Activated CD4-positive, alpha-beta T cell treated with anti-CD3 and anti-CD28 coated beads, Interleukin-2, amount 50 U/mL, for 48 hours (primary cell): ENCODE results near the gene GID8.

ENCODE experiments used
- DNase-seq, 2 experiments: peaks; one replicate each; pipeline ENCODE4 v3.0.0-alpha.2; 2020

GID8 gene

GRCh38 chr20:62938105-62938888, at the start of gene GID8:
GID8 (plus strand) TSS chr20:62938147; CDS start chr20:62941503, 3,356 bp downstream.
- peak; percentile 44 to 54 for DNase-seq

DNA sequence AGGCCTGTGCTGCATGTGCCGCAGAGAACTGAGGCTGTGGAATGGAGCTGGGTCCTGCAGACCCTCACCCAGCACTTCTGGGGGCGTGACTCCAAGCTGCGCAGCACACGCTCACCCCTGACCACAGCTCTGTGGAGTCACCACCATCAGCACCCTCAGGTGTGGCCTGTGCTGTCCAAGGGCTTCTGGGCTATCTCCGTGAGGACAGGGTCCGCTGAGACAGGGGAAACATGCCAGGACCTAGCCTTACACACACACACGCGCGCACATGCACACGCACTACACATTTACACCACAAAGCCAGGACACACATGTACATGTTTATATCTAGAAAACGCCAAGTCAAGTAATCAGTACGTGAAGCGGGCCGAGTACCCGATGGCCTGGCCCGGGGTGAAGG, 49.5 kb upstream of the GID8 start:
- DNase-seq = no peak

- DNase-seq = no peak
Measured at GRCh38 chr20:62888910-62889309, 49.0 kb upstream of the GID8 start.

DNA sequence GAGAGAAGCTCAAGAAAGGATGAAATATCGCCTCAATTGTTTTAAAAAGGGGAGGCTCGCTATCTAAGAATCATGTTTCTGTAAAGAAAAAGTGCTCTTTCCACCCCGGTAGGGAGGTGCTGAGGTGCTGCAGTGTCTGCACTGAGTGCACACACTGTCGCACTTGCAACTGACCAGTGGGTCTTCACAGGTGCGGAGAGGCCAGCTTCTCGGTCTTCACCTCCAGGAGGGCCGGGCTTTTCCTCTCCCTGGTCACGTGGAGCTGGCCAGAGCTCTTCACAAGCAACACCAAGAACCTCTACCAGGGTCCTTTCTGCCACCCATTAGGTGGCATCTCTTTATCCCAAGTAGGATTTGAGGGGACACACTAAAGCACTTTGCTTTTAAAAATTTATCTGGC, 48.5 kb upstream of the GID8 start:
- DNase-seq = no peak

DNA sequence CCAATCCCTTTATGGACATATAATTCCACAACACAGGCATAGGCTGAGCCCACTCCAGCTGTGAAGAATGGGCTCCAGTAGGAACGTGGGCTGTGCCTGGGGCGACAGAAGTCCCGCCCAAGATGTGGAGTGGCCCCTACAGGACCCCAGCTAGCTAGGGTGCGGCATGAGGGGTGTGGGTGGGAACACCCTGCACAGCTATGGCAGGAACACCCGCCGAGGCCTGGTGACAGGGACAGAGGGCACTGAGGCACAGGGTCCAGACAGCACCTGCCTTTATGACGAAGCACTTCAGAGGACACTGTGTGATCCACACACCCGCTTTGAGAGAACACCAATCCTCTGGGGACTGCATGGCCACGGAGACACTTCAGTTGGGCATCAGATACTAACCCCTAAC, 48.1 kb upstream of the GID8 start:
- DNase-seq = no peak

DNA sequence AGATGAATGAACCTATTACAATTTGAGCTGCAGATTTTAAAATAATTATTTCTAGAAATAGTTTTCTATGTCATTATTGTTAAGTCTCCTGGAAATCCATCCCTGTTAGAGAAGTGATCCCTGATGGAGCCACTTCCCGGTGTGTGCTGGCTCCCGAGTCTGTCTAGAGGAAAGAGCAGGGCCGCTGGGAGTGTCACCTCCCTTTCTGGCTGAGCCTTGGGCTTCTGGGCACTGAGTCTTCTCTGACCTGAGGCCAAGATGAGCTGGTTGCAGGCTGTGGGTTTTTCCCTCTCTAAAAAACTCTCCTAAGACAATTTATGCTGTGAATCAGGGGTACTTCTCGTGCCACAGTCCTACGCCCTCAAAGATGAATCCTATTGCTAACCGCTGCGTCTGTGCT, 47.5 kb upstream of the GID8 start:
- no peak for DNase-seq

- peak in 1 of 2 experiments; percentile 27 for DNase-seq
Measured at GRCh38 chr20:62891111-62891510, 46.8 kb upstream of the GID8 start.

GRCh38 chr20:62892348-62893304, 45.3 kb upstream of the GID8 start:
- DNase-seq = no peak

DNA sequence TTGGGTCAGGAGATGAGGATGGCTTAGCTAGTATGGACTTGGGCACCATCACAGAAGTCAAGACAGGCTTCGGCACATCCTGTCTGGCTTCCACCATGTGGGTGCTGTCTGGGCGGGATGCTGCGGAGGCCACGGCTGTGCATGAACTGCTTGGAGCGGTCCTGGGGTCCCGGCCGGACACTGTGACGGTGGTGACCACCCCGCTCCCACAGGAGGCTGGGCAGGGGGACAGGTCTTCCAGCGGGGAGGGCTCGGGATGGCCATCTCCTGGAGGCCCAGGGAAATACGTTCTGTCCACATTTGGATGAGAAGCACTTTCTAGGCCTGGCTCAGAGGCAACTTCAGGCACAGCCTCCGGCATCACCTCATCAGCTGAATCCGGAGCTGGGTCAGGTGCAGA, 44.2 kb upstream of the GID8 start:
- no peak for DNase-seq

- DNase-seq = no peak
Measured at GRCh38 chr20:62894261-62894660, 43.7 kb upstream of the GID8 start.

DNA sequence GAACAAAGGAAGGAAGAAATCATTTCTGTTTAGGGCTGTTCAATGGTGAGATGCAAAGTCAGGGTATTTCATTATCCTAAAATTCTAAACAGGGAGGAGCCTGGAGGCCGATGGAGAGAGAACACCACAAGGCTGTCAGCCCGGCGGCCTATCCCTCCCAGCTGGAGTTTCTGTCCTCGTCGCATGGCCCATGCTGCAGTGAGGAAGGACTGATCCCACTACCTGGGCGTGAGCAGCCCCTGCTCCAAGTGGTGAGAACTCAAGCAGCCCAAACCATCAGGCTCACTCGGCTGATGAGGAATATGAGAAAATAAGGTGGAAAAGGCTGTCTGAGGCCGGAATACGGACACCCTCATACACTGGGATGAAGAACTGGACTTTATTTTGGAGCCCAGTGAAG, 42.4 kb upstream of the GID8 start:
- no peak for DNase-seq

DNA sequence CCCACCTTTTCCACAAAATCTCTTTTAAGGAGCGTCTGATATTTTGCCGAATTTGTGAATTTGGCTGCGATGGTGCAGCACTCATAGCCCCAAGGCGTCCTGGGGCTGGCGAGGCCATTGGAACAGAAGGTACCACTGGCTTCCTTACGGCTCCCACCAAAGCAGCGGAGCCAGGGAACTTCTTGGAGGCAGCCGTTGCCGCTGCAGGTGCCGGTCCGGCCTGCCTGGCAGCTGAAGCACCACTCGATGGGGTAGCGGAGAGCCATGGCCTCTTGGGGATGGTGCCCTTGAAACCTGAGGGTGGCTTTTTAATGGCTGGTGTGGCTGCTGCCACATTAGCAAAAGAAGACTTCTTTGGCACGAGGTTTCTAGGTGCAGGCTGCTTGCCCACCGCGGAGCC, 41.4 kb upstream of the GID8 start:
- DNase-seq = no peak

DNA sequence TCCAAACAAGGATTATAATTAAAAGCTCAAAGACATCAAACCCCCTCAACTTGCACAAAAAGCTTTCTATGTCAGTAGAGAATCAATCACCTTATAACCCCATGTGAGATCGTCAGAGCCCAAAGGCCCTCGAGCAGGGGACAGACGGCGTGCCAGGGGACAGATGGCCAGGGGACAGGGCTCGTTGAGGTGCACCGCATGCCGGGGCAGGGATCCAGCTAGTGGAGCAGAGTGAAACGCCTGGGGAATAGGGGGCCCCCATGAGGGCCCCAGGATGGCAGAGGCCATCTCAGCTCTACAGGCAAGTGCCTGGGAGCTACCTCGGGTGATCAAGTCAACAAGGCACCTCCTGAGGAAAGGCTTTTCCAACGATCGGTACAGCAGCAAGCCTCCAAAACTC, 40.3 kb upstream of the GID8 start:
- no peak for DNase-seq

- DNase-seq = no peak
Measured at GRCh38 chr20:62898093-62898964, 39.6 kb upstream of the GID8 start.

DNA sequence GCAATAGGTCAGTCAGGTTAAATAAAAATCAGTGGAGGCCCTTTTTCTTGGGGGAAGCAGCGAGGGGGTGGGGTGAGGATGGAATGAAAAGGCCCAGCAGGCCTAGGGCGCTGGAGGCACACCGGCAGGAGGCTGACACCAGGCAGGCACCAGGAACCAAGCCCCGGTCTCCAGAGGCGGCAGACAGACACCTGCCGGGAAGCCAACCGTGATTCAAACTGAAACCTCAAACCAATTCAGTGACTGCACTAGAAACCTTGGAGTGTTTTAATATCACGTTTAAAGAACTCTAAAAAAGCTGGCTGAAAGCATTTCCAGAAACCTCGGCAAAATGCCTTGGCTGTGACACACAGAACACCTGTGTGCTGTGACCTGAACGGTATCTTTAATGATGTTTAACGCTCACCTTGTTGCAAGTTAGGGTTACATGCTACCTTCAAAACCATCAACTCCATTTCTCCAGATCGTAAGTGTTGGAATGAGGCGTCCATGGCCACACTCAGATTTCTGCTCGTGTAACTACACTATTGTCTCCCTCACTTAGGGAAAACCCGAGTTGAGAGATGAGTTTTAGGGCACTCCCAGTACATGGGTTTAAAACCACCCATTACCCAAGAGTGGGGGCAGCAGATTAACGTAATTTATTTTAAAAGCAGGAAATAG, 38.8 kb upstream of the GID8 start:
- peak in 1 of 2 experiments; percentile 59 for DNase-seq

DNA sequence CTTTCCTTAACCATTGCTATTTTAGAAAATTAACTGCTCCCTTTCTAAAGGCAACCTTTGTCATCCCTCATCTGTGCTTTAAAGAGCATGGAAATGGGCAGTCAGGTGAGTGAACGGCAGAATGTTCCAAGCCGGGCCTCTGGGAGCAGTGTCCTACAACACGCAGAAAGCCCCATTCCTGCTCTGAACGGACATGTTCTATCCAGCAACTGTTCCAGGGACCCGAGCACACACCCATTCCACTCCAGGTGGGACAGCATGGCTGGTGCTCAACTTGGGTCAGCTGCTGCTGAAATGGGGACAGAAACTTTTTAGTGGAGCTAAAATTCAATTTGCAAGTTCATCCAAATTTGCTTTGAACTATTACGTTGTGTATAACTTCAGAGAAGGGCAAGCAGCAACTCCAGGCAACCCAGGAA, 38.3 kb upstream of the GID8 start:
- DNase-seq = no peak

DNA sequence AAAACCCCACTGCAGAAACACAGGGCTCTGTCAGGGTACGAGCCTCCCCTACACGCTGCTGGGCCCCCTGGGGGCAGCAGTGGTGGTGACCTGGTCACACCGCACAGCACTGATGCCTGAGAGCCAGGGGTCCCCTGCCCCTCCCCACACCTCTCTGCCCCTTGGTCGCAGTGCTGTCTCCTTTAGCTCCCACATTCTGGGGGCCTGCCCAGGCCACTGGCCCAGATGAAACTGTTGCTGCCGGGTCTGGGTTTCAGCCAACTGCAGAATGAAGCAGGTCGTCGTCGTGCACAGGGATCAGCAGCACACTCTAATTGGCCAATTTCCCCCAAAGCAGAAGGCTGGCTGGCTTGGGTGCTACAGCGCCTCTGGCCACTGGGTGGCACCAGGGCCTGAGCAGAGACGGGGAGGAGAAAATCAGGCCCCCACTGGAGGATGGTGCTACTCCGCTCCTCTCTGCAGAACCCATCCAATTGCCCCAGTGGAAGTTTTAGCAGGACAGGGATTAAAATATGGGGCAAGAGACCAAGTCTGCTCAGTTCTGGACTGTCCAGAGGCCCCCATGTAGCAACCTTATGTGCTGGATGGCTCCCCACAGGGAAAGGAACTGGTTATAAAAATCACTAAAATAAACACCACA, 37.8 kb upstream of the GID8 start:
- DNase-seq = peak; percentile 71 to 80

DNA sequence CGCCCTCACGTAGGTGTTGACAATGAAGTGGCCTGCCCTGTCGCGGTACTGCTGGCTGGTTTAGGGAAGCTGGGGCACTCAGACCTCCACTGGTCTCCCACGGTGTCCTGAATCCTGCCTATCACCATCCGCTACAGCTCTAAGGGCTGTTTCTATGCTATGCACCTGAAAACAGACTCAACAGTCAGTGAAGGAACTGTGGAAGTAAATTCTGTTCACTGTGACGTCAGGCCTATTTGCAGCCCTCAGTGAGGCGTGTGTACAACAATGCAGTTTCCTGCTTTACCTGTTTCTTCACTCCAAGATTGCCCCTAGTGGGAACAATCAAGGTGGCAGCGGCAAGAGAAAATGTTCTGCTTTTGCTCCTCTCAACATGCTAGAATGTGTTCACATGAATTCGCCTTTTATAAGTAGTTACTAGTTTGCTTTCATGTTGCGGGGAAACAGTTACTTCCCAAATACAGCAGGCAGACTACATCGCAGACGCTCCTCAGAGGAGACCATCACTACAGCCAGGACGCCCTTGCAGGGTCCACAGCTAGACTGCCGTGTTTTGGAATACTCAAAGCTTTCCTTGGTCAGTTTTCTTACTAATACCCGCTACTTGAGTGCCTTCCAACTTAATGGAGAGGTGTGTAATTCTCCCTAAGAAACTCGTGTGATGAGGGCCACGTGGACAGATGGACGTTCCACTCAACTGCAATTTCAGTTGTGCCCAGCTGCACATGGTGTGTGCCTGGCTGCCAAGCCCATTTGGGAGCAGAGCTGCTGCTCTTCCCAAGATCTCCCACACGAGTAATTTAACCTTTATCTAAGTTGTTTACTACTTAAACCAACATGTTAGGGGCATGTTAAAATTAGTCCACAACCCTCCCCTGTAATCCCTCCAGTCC, 37.0 kb upstream of the GID8 start:
- no peak for DNase-seq

DNA sequence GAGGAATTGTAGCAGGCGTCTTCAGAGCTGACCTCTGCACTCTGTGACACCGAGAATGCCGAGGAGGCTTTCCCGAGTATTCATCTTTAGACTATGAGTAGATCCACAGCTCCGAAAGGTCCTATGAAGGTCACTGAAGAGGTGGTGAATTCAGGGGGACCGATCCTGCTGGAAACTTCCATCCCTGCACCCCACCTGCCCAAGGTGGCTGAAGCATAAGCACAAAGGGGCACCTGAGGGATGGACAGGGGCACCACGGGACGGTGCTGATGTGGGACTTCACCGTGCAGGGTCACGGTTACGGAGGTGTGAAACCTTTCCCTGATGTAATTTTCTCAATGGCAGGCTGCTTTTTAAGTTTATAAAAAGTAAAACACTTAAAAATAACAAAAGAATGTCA, 36.1 kb upstream of the GID8 start:
- no peak for DNase-seq

GRCh38 chr20:62902926-62903615, 34.9 kb upstream of the GID8 start:
- peak in 1 of 2 experiments; percentile 17 for DNase-seq
